ENCODE results near the gene USP17L24. TPM values are rescaled to one million over a fixed set of nuclear protein-coding genes. Genes with fewer than 3 reads are reported as not detected.
"Not testable (repeated sequence)": the region's sequence is repeated elsewhere in the genome, so short reads cannot be mapped to it uniquely, and the experiment has no call there.

Gene USP17L24, protein sequence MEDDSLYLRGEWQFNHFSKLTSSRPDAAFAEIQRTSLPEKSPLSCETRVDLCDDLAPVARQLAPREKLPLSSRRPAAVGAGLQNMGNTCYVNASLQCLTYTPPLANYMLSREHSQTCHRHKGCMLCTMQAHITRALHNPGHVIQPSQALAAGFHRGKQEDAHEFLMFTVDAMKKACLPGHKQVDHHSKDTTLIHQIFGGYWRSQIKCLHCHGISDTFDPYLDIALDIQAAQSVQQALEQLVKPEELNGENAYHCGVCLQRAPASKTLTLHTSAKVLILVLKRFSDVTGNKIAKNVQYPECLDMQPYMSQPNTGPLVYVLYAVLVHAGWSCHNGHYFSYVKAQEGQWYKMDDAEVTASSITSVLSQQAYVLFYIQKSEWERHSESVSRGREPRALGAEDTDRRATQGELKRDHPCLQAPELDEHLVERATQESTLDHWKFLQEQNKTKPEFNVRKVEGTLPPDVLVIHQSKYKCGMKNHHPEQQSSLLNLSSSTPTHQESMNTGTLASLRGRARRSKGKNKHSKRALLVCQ
- not detected for total RNA-seq
- not detected for polyA plus RNA-seq

DNA sequence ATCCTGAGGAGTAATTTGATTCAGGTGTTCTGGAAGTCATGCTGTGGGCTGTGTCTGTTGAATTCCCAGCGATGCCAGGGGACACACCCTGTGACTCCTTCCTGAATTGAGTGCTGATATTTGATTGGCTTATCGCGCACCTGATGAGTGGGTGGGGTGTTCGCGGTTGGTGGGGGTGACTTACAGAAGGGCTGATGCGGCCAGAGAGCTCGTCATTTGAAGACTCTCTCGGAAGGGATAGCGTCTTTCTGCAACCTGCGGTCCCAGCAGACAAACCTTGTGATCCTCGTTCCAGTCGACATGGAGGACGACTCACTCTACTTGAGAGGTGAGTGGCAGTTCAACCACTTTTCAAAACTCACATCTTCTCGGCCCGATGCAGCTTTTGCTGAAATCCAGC is at the start of gene USP17L24:
Gene USP17L24, plus strand, starts transcription at position 301 of the 400 bp plus-strand sequence. Its CDS starts 0 bp downstream, at position 301.
- H3K9me3 Mint-ChIP-seq; H3K36me3 ChIP-seq (ENCODE audit: insufficient read depth, low read length); H3K4me3 ChIP-seq (ENCODE audit: low read length); POLR2A ChIA-PET; H3K27me3 ChIP-seq (ENCODE audit: insufficient read depth, low read length, poor library complexity, severe bottlenecking); H3K27ac ChIP-seq (ENCODE audit: low read depth, low read length); H3K9me3 ChIP-seq (ENCODE audit: low read length); H3K4me1 ChIP-seq (ENCODE audit: insufficient read depth, low read length); H3K27ac Mint-ChIP-seq; DNase-seq; CTCF ChIA-PET; H3K4me3 Mint-ChIP-seq; H3K4me1 Mint-ChIP-seq; H3K27me3 Mint-ChIP-seq; H3K36me3 Mint-ChIP-seq: not testable (repeated sequence)

DNA sequence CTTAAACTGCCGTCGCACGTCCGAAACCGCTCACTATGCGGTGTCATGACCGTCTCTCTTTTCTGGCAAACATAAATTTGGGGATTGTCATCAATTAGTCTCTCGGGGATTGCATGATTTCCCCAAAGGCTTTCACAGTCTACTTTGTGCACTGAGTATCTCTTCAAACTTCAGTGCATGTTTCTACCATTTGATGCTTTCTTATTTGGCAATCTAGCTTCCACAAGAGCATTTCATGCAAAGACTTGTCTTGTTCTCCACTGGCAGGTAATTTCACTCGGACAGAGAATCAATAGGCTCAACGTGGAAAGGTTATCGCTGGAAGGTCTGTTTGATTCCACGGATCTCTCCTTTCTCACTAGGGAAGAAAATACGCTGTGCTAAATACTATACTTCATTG is 774 bp upstream of the USP17L24 start:
- H3K9me3 Mint-ChIP-seq; H3K27me3 Mint-ChIP-seq; H3K4me3 ChIP-seq (ENCODE audit: low read length); POLR2A ChIA-PET; DNase-seq; H3K36me3 Mint-ChIP-seq; H3K4me3 Mint-ChIP-seq; H3K36me3 ChIP-seq (ENCODE audit: insufficient read depth, low read length); H3K4me1 Mint-ChIP-seq; H3K27me3 ChIP-seq (ENCODE audit: insufficient read depth, low read length, poor library complexity, severe bottlenecking); H3K27ac Mint-ChIP-seq; CTCF ChIA-PET; H3K4me1 ChIP-seq (ENCODE audit: insufficient read depth, low read length); H3K9me3 ChIP-seq (ENCODE audit: low read length); H3K27ac ChIP-seq (ENCODE audit: low read depth, low read length): not testable (repeated sequence)

DNA sequence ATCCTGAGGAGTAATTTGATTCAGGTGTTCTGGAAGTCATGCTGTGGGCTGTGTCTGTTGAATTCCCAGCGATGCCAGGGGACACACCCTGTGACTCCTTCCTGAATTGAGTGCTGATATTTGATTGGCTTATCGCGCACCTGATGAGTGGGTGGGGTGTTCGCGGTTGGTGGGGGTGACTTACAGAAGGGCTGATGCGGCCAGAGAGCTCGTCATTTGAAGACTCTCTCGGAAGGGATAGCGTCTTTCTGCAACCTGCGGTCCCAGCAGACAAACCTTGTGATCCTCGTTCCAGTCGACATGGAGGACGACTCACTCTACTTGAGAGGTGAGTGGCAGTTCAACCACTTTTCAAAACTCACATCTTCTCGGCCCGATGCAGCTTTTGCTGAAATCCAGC is 4.6 kb downstream of the USP17L24 start, which contains the start of gene USP17L25:
Gene USP17L25, plus strand, starts transcription at position 301 of the 400 bp plus-strand sequence. Its CDS starts 0 bp downstream, at position 301.
- H3K4me1 Mint-ChIP-seq; POLR2A ChIA-PET; H3K9me3 ChIP-seq (ENCODE audit: low read length); H3K4me3 ChIP-seq (ENCODE audit: low read length); H3K4me3 Mint-ChIP-seq; H3K9me3 Mint-ChIP-seq; H3K36me3 Mint-ChIP-seq; H3K36me3 ChIP-seq (ENCODE audit: insufficient read depth, low read length); H3K27ac Mint-ChIP-seq; CTCF ChIA-PET; DNase-seq; H3K27me3 ChIP-seq (ENCODE audit: insufficient read depth, low read length, poor library complexity, severe bottlenecking); H3K27ac ChIP-seq (ENCODE audit: low read depth, low read length); H3K4me1 ChIP-seq (ENCODE audit: insufficient read depth, low read length); H3K27me3 Mint-ChIP-seq: not testable (repeated sequence)

DNA sequence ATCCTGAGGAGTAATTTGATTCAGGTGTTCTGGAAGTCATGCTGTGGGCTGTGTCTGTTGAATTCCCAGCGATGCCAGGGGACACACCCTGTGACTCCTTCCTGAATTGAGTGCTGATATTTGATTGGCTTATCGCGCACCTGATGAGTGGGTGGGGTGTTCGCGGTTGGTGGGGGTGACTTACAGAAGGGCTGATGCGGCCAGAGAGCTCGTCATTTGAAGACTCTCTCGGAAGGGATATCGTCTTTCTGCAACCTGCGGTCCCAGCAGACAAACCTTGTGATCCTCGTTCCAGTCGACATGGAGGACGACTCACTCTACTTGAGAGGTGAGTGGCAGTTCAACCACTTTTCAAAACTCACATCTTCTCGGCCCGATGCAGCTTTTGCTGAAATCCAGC is 9.4 kb downstream of the USP17L24 start, which contains the start of gene USP17L26:
Gene USP17L26, plus strand, starts transcription at position 301 of the 400 bp plus-strand sequence. Its CDS starts 0 bp downstream, at position 301.
- H3K27me3 ChIP-seq (ENCODE audit: insufficient read depth, low read length, poor library complexity, severe bottlenecking); H3K4me1 Mint-ChIP-seq; H3K4me3 ChIP-seq (ENCODE audit: low read length); DNase-seq; H3K27me3 Mint-ChIP-seq; H3K36me3 Mint-ChIP-seq; H3K27ac ChIP-seq (ENCODE audit: low read depth, low read length); H3K4me1 ChIP-seq (ENCODE audit: insufficient read depth, low read length); H3K4me3 Mint-ChIP-seq; POLR2A ChIA-PET; H3K36me3 ChIP-seq (ENCODE audit: insufficient read depth, low read length); CTCF ChIA-PET; H3K27ac Mint-ChIP-seq; H3K9me3 Mint-ChIP-seq; H3K9me3 ChIP-seq (ENCODE audit: low read length): not testable (repeated sequence)

DNA sequence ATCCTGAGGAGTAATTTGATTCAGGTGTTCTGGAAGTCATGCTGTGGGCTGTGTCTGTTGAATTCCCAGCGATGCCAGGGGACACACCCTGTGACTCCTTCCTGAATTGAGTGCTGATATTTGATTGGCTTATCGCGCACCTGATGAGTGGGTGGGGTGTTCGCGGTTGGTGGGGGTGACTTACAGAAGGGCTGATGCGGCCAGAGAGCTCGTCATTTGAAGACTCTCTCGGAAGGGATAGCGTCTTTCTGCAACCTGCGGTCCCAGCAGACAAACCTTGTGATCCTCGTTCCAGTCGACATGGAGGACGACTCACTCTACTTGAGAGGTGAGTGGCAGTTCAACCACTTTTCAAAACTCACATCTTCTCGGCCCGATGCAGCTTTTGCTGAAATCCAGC is 14.1 kb downstream of the USP17L24 start, which contains the start of gene USP17L5:
Gene USP17L5, plus strand, starts transcription at position 301 of the 400 bp plus-strand sequence. Its CDS starts 0 bp downstream, at position 301.
- H3K27ac ChIP-seq (ENCODE audit: low read depth, low read length); H3K4me1 Mint-ChIP-seq; H3K36me3 ChIP-seq (ENCODE audit: insufficient read depth, low read length); CTCF ChIA-PET; H3K27me3 ChIP-seq (ENCODE audit: insufficient read depth, low read length, poor library complexity, severe bottlenecking); H3K4me3 Mint-ChIP-seq; DNase-seq; H3K9me3 Mint-ChIP-seq; H3K4me3 ChIP-seq (ENCODE audit: low read length); H3K36me3 Mint-ChIP-seq; H3K9me3 ChIP-seq (ENCODE audit: low read length); H3K4me1 ChIP-seq (ENCODE audit: insufficient read depth, low read length); H3K27me3 Mint-ChIP-seq; POLR2A ChIA-PET; H3K27ac Mint-ChIP-seq: not testable (repeated sequence)

DNA sequence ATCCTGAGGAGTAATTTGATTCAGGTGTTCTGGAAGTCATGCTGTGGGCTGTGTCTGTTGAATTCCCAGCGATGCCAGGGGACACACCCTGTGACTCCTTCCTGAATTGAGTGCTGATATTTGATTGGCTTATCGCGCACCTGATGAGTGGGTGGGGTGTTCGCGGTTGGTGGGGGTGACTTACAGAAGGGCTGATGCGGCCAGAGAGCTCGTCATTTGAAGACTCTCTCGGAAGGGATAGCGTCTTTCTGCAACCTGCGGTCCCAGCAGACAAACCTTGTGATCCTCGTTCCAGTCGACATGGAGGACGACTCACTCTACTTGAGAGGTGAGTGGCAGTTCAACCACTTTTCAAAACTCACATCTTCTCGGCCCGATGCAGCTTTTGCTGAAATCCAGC is 18.9 kb downstream of the USP17L24 start, which contains the start of gene USP17L27:
Gene USP17L27, plus strand, starts transcription at position 301 of the 400 bp plus-strand sequence. Its CDS starts 0 bp downstream, at position 301.
- H3K4me3 Mint-ChIP-seq; H3K4me1 ChIP-seq (ENCODE audit: insufficient read depth, low read length); H3K4me3 ChIP-seq (ENCODE audit: low read length); H3K27me3 Mint-ChIP-seq; H3K36me3 Mint-ChIP-seq; H3K27ac Mint-ChIP-seq; H3K27me3 ChIP-seq (ENCODE audit: insufficient read depth, low read length, poor library complexity, severe bottlenecking); POLR2A ChIA-PET; H3K4me1 Mint-ChIP-seq; CTCF ChIA-PET; H3K9me3 Mint-ChIP-seq; DNase-seq; H3K36me3 ChIP-seq (ENCODE audit: insufficient read depth, low read length); H3K27ac ChIP-seq (ENCODE audit: low read depth, low read length); H3K9me3 ChIP-seq (ENCODE audit: low read length): not testable (repeated sequence)

DNA sequence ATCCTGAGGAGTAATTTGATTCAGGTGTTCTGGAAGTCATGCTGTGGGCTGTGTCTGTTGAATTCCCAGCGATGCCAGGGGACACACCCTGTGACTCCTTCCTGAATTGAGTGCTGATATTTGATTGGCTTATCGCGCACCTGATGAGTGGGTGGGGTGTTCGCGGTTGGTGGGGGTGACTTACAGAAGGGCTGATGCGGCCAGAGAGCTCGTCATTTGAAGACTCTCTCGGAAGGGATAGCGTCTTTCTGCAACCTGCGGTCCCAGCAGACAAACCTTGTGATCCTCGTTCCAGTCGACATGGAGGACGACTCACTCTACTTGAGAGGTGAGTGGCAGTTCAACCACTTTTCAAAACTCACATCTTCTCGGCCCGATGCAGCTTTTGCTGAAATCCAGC is 23.6 kb downstream of the USP17L24 start, which contains the start of gene USP17L28:
Gene USP17L28, plus strand, starts transcription at position 301 of the 400 bp plus-strand sequence. Its CDS starts 0 bp downstream, at position 301.
- H3K4me1 ChIP-seq (ENCODE audit: insufficient read depth, low read length); H3K4me3 Mint-ChIP-seq; H3K9me3 ChIP-seq (ENCODE audit: low read length); POLR2A ChIA-PET; H3K4me3 ChIP-seq (ENCODE audit: low read length); H3K36me3 ChIP-seq (ENCODE audit: insufficient read depth, low read length); H3K9me3 Mint-ChIP-seq; H3K27me3 Mint-ChIP-seq; H3K27ac Mint-ChIP-seq; H3K27me3 ChIP-seq (ENCODE audit: insufficient read depth, low read length, poor library complexity, severe bottlenecking); DNase-seq; CTCF ChIA-PET; H3K4me1 Mint-ChIP-seq; H3K36me3 Mint-ChIP-seq; H3K27ac ChIP-seq (ENCODE audit: low read depth, low read length): not testable (repeated sequence)

DNA sequence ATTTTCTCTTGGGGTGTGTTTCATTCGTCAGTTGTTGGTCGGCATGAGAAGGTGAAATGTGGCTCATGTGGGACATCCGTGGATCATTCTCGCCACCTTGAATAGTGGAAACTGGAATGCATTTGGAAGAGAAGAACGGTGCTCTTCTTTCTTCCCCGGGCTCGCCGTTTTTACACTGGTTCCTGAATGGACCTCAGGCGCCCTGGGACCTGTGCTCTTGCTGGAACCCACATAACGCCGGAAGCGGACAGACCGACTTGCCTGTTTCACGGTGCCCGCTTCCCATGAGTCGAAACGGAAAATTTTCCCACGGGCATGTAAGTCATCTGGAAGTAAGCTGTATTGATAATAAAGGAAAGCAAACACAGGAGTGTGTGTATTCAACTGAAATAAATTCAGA is 25.9 kb downstream of the USP17L24 start:
- H3K27me3 Mint-ChIP-seq; H3K27me3 ChIP-seq (ENCODE audit: insufficient read depth, low read length, poor library complexity, severe bottlenecking); CTCF ChIA-PET; DNase-seq; H3K9me3 ChIP-seq (ENCODE audit: low read length); H3K27ac ChIP-seq (ENCODE audit: low read depth, low read length); H3K4me3 Mint-ChIP-seq; H3K36me3 Mint-ChIP-seq; H3K4me1 Mint-ChIP-seq; H3K4me1 ChIP-seq (ENCODE audit: insufficient read depth, low read length); H3K9me3 Mint-ChIP-seq; H3K36me3 ChIP-seq (ENCODE audit: insufficient read depth, low read length); POLR2A ChIA-PET; H3K4me3 ChIP-seq (ENCODE audit: low read length); H3K27ac Mint-ChIP-seq: not testable (repeated sequence)
